Epithelial cell of proximal tubule (primary cell): ENCODE results near the gene PLXDC1. TPM values are rescaled to one million over a fixed set of nuclear protein-coding genes. Genes with fewer than 3 reads are reported as not detected.
"Not testable (repeated sequence)": the region's sequence is repeated elsewhere in the genome, so short reads cannot be mapped to it uniquely, and the experiment has no call there.

Experiments used
- DNase-seq: peaks from one replicate; pipeline ENCODE4 v3.0.0-alpha.2; 2011; ENCODE audit warnings: low read depth
- H3K4me3 ChIP-seq: 2 replicates; pipeline ENCODE4 v1.5.1; 2011; ENCODE audit warnings: low read depth, mild to moderate bottlenecking, low read length
- total RNA-seq: library from RNA; depleted of rRNA; stranded (reverse); fragments of >200 nt; gene quantifications from 2 replicates; pipeline ENCODE4 v1.2.3, GENCODE V29; 2015
- TF ChIP-seq, protein P1 (sequence below): conservative IDR thresholded peaks from 2 replicates; pipeline ENCODE4 v1.5.1; 2012; ENCODE audit warnings: low read depth, mild to moderate bottlenecking, low read length

The PLXDC1 gene
- total RNA-seq, 1 donor from 2014 or later: not detected

DNA sequence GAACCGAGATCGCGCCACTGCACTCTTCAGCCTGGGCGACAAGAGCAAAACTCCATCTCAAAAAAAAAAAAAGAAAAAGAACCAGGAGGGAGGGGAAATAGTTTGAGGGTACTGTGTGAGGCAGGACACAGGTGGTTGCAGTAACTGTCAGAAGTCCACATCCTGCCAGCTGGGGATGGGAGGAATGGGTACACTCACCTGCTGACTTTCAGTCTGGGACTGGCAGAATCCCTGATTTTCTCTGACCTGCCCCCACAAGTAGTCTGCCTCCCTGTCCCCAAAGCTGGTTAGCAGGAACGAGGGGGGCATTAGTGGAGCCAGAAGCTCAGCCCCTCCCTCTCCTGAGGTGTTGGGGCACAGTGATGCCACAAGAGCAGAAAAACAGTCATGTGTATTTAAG is 21.6 kb upstream of the PLXDC1 start:
- H3K4me3 ChIP-seq: no peak overlapping the region
- TF ChIP-seq, protein P1, sequence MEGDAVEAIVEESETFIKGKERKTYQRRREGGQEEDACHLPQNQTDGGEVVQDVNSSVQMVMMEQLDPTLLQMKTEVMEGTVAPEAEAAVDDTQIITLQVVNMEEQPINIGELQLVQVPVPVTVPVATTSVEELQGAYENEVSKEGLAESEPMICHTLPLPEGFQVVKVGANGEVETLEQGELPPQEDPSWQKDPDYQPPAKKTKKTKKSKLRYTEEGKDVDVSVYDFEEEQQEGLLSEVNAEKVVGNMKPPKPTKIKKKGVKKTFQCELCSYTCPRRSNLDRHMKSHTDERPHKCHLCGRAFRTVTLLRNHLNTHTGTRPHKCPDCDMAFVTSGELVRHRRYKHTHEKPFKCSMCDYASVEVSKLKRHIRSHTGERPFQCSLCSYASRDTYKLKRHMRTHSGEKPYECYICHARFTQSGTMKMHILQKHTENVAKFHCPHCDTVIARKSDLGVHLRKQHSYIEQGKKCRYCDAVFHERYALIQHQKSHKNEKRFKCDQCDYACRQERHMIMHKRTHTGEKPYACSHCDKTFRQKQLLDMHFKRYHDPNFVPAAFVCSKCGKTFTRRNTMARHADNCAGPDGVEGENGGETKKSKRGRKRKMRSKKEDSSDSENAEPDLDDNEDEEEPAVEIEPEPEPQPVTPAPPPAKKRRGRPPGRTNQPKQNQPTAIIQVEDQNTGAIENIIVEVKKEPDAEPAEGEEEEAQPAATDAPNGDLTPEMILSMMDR: no peak
- DNase-seq: no peak

DNA sequence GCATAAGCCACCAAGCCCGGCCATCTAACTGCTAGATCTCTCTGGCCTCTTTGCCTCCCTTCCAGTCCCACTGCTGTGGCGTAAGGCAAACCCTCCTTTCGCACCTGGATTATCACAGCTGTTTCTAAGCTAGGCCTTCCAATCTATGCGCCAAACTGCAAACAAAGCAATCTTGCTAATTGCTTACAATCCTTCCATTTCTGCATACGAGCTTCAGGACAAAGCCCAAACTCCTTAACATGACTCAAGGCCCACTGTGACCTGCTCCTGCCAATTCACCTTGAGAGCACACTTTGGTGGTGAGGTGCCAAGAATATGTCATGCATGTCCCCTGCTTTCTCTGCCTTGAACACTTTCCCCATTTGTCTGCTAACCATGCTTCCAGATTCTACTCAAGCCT is 20.5 kb upstream of the PLXDC1 start:
- DNase-seq: no peak
- H3K4me3 ChIP-seq: no peak overlapping the region
- TF ChIP-seq, protein P1: no peak

DNA sequence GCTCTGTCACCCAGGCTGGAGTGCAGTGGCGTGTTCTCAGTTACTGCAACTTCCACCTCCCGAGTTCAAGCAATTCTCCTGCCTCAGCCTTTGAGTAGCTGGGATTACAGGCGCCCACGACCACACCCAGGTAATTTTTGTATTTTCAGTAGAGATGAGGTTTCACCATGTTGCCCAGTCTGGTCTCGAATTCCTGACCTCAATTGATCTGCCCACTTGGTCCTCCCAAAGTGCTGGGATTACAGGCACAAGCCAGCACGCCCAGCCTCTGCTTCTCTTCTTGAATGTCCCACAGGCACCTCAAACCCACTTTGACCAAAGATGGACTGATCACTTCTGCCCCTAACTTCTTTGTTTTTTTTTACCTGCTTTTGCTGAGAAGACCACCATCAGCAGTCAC is 19.1 kb upstream of the PLXDC1 start:
- DNase-seq: no peak
- TF ChIP-seq, protein P1: no peak
- no peak overlapping the region for H3K4me3 ChIP-seq

DNA sequence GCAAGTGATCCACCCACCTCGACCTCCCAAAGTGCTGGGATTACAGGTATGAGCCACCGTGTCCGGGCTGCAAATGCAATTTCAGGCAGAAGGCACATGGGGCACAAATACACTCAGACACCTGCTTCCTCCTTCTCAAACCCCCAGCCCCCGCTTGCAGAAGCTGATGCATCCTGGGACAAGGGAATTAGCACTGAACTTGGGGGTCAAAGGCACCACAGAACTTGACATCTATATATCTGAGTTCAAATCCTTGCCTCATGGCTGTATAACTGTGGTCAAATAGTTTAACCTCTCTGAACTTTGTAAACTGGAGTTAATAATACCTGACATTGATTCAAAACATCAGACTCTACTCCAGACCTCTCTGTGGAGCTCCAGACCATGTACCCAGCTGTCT is 18.7 kb upstream of the PLXDC1 start:
- DNase-seq: no peak
- TF ChIP-seq, protein P1: no peak

DNA sequence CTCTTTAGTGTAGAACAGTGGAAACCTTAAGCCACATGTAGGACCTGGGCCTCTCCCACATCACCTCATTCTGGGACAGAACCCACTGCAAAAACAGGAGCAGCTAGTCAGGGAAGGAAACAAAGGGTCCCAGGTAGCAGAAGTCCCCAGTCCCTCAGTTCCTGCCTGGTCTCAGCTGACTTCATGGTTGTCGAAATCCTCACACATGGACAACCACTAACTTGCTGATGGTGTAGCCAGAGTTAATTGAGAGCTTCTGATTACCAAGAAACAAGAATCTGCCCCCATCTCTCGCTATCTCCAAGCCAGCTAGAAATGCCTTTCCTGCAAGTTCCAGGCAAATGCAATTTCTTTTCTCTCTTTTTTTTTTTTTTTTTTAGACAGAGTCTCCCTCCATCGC is 18.1 kb upstream of the PLXDC1 start:
- H3K4me3 ChIP-seq: no peak overlapping the region
- DNase-seq: no peak
- TF ChIP-seq, protein P1: no peak

More for the DNA sequence above, 18.7 kb upstream of the PLXDC1 start:
- no peak overlapping the region for H3K4me3 ChIP-seq

DNA sequence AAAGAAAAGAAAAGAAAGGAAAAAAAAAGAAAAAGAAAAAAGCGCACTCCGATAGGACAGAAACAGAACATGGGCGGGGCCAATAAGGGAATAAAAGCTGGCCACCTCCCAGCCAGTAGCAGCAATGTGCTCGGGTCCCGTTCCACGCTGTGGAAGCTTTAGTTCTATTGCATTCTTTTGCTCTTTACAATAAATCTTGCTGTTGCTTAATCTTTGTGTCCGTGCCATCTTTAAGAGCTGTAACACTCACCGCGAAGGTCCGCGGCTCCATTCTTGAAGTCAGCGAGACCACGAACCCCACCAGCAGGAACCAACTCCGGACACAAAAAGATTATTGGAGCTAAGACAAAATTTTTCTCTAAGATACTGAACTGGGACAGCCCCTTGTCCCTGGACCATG is 17.7 kb upstream of the PLXDC1 start:
- no peak overlapping the region for H3K4me3 ChIP-seq
- TF ChIP-seq, protein P1: no peak

DNA sequence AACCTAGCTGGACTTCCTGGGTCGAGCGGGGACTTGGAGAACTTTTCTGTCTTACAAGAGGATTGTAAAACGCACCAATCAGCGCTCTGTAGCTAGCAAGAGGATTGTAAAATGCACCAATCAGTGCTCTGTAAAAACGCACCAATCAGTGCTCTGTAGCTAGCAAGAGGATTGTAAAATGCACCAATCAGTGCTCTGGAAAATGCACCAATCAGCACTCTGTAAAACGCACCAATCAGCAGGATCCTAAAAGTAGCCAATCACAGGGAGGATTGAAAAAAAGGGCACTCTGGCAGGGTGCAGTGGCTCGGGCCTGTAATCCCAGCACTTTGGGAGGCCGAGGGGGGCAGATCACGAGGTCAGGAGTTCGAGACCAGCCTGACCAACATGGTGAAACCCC is 17.1 kb upstream of the PLXDC1 start:
- not testable (repeated sequence) for DNase-seq, H3K4me3 ChIP-seq

More for the DNA sequence above, 17.7 kb upstream of the PLXDC1 start:
- no peak for DNase-seq

DNA sequence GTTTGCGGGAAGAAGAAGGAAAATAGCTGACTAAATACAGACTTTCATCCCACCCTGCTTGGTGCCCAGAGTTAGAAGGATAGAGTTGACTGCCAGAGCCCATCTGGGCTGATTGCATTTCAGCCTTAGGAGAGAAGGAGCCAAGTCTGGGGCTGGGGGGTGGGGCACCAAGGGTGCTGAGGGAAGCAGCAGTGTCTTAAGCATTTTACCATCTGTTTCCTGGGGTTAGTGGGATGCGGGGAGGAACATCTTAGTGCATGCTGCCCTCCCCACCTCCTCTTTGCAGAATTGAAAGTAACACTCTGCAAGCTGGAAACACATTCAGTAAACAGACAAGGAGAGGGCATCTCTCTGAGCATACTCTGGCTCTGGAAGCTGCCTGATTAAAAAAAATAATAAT is 16.0 kb upstream of the PLXDC1 start:
- TF ChIP-seq, protein P1: no peak
- no peak overlapping the region for H3K4me3 ChIP-seq
- no peak for DNase-seq
